Endothelial cell of umbilical vein (primary cell): ENCODE measurements around the gene HOXB7. TPM values are rescaled to one million over a fixed set of nuclear protein-coding genes. Genes with fewer than 3 reads are reported as not detected.

Experiments
- BruUV-seq: library from RNA; stranded (reverse); fragments of 400-500 nt; replicated peaks from 2 replicates; lab custom pipeline; 2021; lab: Mats Ljungman, UMichigan
- CTCF ChIA-PET: fragments of 300-600, 350-600 bp; sonication (Branson Sonifier 250); formaldehyde crosslinking; loops from one replicate; lab custom pipeline; 2021; ENCODE audit warnings: antibody characterized with exemption, inconsistent platforms; lab: Charles Lee
- POLR2A ChIA-PET: fragments of 300-600, 350-600 bp; sonication (Branson Sonifier 250); formaldehyde crosslinking; loops from one replicate; lab custom pipeline; 2021; ENCODE audit warnings: antibody characterized with exemption, inconsistent platforms; lab: Charles Lee
- DNase-seq: peaks from one replicate; pipeline ENCODE4 v3.0.0-alpha.2; 2011; ENCODE audit warnings: low read depth, low spot score
- FAIRE-seq: peaks from 2 replicates; lab custom pipeline; 2011; peaks lifted over from hg19 to GRCh38; lab: Jason Lieb, UNC
- H2AFZ ChIP-seq: 2 replicates; pipeline ENCODE4 v1.6.0; 2012; ENCODE audit warnings: low read depth, low read length, control low read depth, inconsistent platforms
- H3K27ac ChIP-seq: 2 replicates; pipeline ENCODE4 v1.5.1; 2011; ENCODE audit warnings: low read depth, mild to moderate bottlenecking, control low read depth, low read length, moderate library complexity; ENCODE audit not compliant: insufficient read depth
- H3K27me3 ChIP-seq, 2 experiments: 2 replicates each; pipeline versions ENCODE4 v1.6.0 to v1.6.1; 2011; ENCODE audit warnings: low read length in 2 of 2, mixed read lengths in 1 of 2; ENCODE audit not compliant: control insufficient read depth in 2 of 2, insufficient read depth in 2 of 2
- H3K36me3 ChIP-seq, 2 experiments: 2 replicates in 1 of 2; 3 replicates in 1 of 2; pipeline ENCODE4 v1.5.1; 2011; ENCODE audit warnings: low read length in 2 of 2, mild to moderate bottlenecking in 1 of 2, moderate library complexity in 1 of 2; ENCODE audit not compliant: control insufficient read depth in 2 of 2, insufficient read depth in 2 of 2; ENCODE audit errors: extremely low read depth in 1 of 2
- H3K4me1 ChIP-seq: 3 replicates; pipeline ENCODE4 v1.5.1; 2011; ENCODE audit warnings: mild to moderate bottlenecking, low read length; ENCODE audit not compliant: control insufficient read depth, insufficient read depth; ENCODE audit errors: extremely low read depth
- H3K4me2 ChIP-seq: 2 replicates; pipeline ENCODE4 v1.6.1; 2011; ENCODE audit warnings: low read length, control low read depth, mixed read lengths; ENCODE audit not compliant: insufficient read depth
- H3K4me3 ChIP-seq, 3 experiments: fragments of 200-600 bp in 1 of 3; sonication (generic), shearing (Covaris generic) in 1 of 3; replicated peaks in 1 of 3; 2 replicates each; pipeline ENCODE4 v1.5.1; 2011 to 2016; ENCODE audit warnings: control low read depth in 3 of 3, low read length in 3 of 3, mild to moderate bottlenecking in 2 of 3, inconsistent platforms in 1 of 3, low read depth in 1 of 3, moderate library complexity in 1 of 3; ENCODE audit not compliant: insufficient read depth in 1 of 3
- H3K79me2 ChIP-seq: 2 replicates; pipeline ENCODE4 v1.6.0; 2012; ENCODE audit warnings: low read length, inconsistent platforms; ENCODE audit not compliant: control insufficient read depth, insufficient read depth
- H3K9ac ChIP-seq: replicated peaks from 2 replicates; pipeline ENCODE3; 2011; ENCODE audit warnings: low read length, control low read depth; ENCODE audit not compliant: insufficient read depth; ENCODE audit errors: extremely low read depth
- H3K9me1 ChIP-seq: replicated peaks from 3 replicates; pipeline ENCODE4 v1.6.0; 2011; ENCODE audit warnings: mild to moderate bottlenecking, low read length; ENCODE audit not compliant: control insufficient read depth, insufficient read depth; ENCODE audit errors: extremely low read depth
- H3K9me3 ChIP-seq: replicated peaks from 2 replicates; pipeline ENCODE4 v1.5.1; 2012; ENCODE audit warnings: low read length, inconsistent platforms; ENCODE audit not compliant: control insufficient read depth, insufficient read depth
- H4K20me1 ChIP-seq: replicated peaks from 2 replicates; pipeline ENCODE3; 2011; ENCODE audit warnings: mild to moderate bottlenecking, low read length; ENCODE audit not compliant: control insufficient read depth, insufficient read depth; ENCODE audit errors: extremely low read depth
- EZH2 ChIP-seq: IDR thresholded peaks from 2 replicates; pipeline ENCODE4 v1.6.1; 2012; ENCODE audit warnings: borderline replicate concordance, low read depth, mild to moderate bottlenecking, moderate library complexity, low read length, inconsistent platforms; ENCODE audit not compliant: severe bottlenecking
- FOS ChIP-seq: IDR thresholded peaks from 2 replicates; pipeline ENCODE4 v1.6.1; 2011; ENCODE audit warnings: mild to moderate bottlenecking, low read length, moderate library complexity, borderline replicate concordance; ENCODE audit not compliant: insufficient read depth
- GATA2 ChIP-seq: IDR thresholded peaks from 2 replicates; pipeline ENCODE4 v1.7.0; 2011; ENCODE audit warnings: low read depth, mild to moderate bottlenecking, moderate library complexity, mixed read lengths, low read length; ENCODE audit not compliant: insufficient read length, insufficient read depth
- JUN ChIP-seq: IDR thresholded peaks from 2 replicates; pipeline ENCODE4 v1.6.1; 2011; ENCODE audit warnings: borderline replicate concordance, low read depth; ENCODE audit not compliant: insufficient read length, insufficient read depth
- MYC ChIP-seq: IDR thresholded peaks from one replicate; pipeline ENCODE4 v1.6.1; 2011; ENCODE audit warnings: mild to moderate bottlenecking, low read depth, low read length
- POLR2A ChIP-seq: IDR thresholded peaks from 2 replicates; pipeline ENCODE4 v1.6.1; 2012; ENCODE audit warnings: low read depth, mild to moderate bottlenecking, control low read depth, low read length
- POLR2AphosphoS5 ChIP-seq: IDR thresholded peaks from 2 replicates; pipeline ENCODE4 v1.6.1; 2012; ENCODE audit warnings: low read depth, mild to moderate bottlenecking, control low read depth, low read length, moderate library complexity; ENCODE audit not compliant: insufficient read depth
- dilution Hi-C: fragments of 300-500 bp; cut with MboI; formaldehyde crosslinking; loops from one replicate; pipeline ENCODE4 v1.15.0; 2019; ENCODE audit warnings: low sequenced_read_pairs; ENCODE audit not compliant: extremely low pct_ligation_motif_present
- intact Hi-C: fragments of 100-400 bp; cut with micrococcal nuclease; formaldehyde crosslinking; loops from one replicate; pipeline ENCODE4 v1.10.0; 2022
- polyA plus RNA-seq, 4 experiments: library from polyadenylated mRNA; depleted of rRNA in 3 of 4; stranded (reverse) in 3 of 4; unstranded in 1 of 4; fragments of >200 nt; gene quantifications; 2 replicates each; pipeline versions ENCODE4 v1.2.1 to v1.2.3, GENCODE V29; 2011 to 2012; ENCODE audit warnings: missing spikeins in 1 of 4
- total RNA-seq: library from RNA; stranded (reverse); gene quantifications from 2 replicates; pipeline ENCODE4 v1.2.3, GENCODE V29; 2021
- TF ChIP-seq, protein P1 (sequence below): IDR thresholded peaks from 2 replicates; pipeline ENCODE4 v1.6.1; 2011; ENCODE audit not compliant: insufficient read depth, insufficient read length
- TF ChIP-seq, protein P2 (sequence below), 2 donors: IDR thresholded peaks; 1 replicate in 1 of 2; 2 replicates in 1 of 2; pipeline ENCODE4 v1.5.1; 2011; ENCODE audit warnings: low read length in 2 of 2, mild to moderate bottlenecking in 2 of 2, moderate library complexity in 2 of 2, control low read depth in 1 of 2, inconsistent platforms in 1 of 2, low read depth in 1 of 2; ENCODE audit not compliant: insufficient read depth in 1 of 2; ENCODE audit errors: extremely low read depth in 1 of 2

HOXB7 gene
- total and polyA plus RNA-seq, 2 donors (not counting 3 experiments of a cell fraction or from before 2014, with no cell fraction given): 23.5 to 24.5 TPM

DNA sequence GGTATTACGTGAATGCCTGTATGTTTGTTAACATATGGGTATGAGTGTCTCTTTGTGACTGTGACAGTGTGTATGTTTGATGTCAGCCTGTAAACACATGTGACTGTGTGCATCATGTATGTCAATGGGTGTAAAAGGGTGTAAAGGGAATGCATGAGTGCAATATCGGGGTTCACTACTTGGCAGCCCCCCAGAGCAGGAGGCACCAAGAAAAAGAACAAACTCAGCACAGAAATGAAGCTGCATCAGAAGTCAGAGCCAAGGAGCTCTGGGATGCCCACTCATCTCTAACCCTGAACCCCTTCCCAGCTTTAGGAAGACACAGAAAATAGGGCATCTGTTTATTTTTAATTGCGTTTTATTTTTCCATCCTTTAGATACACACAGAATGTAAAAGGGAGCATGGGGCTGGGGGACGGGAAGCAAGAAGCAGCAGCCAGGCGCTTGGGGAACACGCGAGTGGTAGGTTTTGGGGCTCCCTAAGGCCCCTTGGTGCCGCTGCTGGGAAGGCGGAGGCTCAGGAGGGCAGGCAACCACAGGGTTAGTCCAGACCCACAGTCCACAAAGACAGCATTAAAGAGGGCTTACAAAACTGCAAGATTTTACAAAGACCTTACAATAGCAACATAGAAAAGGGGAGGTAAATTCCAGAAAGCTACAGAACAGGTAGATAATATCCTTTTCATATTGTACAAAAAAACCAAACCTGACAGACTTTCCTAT is 3.8 kb downstream of the HOXB7 start:
- no peak for FAIRE-seq
- POLR2A ChIA-PET: no interaction called here
- Histone ChIP-seq H3K9me1 (no peaks in the 10 kb centered on the region), H3K79me2 (peaks cover 42% of the 10 kb centered on the region), H3K4me2 (no peak overlapping the region), H3K27ac (no peak overlapping the region), H3K9me3 (no peaks in the 10 kb centered on the region), H2AFZ (no peak overlapping the region), H3K9ac (no peak overlapping the region), H4K20me1 (no peaks in the 10 kb centered on the region), H3K4me3 (no peak overlapping the region), H3K36me3 (no peaks in the 10 kb centered on the region), H3K4me1 (peaks cover 26% of the 10 kb centered on the region), H3K27me3 (no peaks in the 10 kb centered on the region)
- TF ChIP-seq MYC (no peak), GATA2 (no peak), FOS (no peak), POLR2A (no peak), JUN (no peak), EZH2 (no peak), POLR2AphosphoS5 (no peak)
- TF ChIP-seq, protein P1, sequence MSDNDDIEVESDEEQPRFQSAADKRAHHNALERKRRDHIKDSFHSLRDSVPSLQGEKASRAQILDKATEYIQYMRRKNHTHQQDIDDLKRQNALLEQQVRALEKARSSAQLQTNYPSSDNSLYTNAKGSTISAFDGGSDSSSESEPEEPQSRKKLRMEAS: no peak
- TF ChIP-seq, protein P2, sequence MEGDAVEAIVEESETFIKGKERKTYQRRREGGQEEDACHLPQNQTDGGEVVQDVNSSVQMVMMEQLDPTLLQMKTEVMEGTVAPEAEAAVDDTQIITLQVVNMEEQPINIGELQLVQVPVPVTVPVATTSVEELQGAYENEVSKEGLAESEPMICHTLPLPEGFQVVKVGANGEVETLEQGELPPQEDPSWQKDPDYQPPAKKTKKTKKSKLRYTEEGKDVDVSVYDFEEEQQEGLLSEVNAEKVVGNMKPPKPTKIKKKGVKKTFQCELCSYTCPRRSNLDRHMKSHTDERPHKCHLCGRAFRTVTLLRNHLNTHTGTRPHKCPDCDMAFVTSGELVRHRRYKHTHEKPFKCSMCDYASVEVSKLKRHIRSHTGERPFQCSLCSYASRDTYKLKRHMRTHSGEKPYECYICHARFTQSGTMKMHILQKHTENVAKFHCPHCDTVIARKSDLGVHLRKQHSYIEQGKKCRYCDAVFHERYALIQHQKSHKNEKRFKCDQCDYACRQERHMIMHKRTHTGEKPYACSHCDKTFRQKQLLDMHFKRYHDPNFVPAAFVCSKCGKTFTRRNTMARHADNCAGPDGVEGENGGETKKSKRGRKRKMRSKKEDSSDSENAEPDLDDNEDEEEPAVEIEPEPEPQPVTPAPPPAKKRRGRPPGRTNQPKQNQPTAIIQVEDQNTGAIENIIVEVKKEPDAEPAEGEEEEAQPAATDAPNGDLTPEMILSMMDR (IDR thresholded peaks at IDR 0.05; ENCODE audit: extremely low read depth in 1 of 2, insufficient read depth in 1 of 2, low read depth in 1 of 2, low read length in 2 of 2): no peak
- intact Hi-C loops: no loop called here
- dilution Hi-C loops: no loop called here
- CTCF ChIA-PET: interaction anchor here (0.9 to 1.7 kb wide), 3 partner anchors 11 to 346 kb away, joined by 3 to 4 read pairs (median 3); no protein-coding TSS in a partner anchor
- DNase-seq: no peak
- BruUV-seq: no TSS peak
